ENCODE data around the gene TAPBPL.
"Not testable (repeated sequence)": the region's sequence is repeated elsewhere in the genome, so short reads cannot be mapped to it uniquely, and the experiment has no call there.

The TAPBPL gene

DNA sequence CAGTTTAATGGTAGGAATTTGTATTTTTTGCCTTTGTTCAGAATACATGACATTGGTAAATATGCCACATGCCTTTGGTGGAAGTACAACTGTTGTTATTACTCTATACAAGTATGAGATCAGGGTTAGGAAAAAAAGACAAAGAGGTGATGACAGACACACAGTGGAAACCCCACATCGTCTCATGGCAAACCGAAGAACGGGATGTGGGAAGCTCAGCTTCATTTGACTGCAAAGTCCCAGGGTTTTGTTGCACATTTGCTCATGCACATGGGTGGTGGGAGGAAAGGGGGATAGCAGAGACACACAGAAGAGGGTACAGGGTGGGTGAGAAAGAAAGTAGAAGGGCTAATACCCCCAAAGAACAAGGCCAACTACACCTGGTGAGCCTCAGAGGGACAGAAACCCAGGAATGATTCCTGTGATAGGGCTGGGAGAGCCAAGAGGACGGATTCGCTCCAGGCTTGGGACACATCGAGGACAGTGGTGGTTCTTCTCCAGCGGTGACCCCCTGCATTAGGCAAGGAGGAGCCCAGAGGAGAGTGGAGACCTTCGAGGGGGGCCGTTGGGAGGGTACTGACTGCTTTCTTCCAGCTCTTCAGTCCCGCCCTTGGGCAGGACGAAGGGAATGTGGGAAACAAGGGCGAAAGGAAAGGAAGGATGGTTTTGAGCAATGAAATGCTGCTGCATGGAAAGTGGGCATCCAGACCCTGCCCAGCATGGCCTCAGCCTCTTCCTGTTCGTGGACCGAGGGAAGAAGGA is 10.6 kb downstream of the TAPBPL start:
- DNase-seq (ENCODE audit: low read depth) = no peak

DNA sequence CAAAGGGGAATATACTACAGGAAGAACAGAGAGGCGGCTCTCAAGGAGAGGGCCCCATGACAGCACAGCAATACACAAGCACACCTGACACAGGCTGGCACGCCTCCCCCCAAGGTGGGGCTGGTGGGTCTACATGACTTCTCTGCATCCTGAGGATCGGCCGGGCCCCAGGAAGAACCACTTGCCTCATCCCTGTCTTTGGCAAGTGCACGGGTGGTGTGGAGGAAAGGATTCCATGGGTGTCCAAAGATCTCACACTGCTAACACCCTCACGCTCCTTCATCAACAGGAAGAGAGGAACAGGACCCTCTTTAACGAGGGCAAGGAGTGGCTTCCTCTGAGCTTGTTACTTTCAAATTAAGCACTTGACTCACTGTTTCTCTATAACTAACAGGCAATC is 11.4 kb downstream of the TAPBPL start:
- DNase-seq (ENCODE audit: low read depth) = no peak

DNA sequence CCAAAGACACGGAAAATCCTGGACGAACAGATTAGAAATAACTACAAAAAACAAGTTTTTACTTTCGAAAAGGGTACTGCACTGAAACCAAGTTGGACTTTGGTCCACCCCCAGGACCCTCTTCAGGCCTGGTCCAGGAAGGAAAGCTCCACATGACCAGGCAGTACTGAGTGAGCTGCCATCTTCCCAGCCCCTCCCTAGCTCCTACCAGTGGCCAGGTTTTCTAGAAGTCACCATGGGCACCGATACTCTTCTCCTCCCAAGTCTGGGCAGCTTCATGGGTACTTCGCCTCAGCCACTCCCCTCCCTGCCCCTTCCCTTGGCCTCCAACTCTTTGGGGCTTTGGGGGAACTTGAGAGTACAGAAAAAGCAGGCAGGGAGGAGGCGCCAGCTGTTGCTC is 12.0 kb downstream of the TAPBPL start:
- no peak for DNase-seq (ENCODE audit: low read depth)

DNA sequence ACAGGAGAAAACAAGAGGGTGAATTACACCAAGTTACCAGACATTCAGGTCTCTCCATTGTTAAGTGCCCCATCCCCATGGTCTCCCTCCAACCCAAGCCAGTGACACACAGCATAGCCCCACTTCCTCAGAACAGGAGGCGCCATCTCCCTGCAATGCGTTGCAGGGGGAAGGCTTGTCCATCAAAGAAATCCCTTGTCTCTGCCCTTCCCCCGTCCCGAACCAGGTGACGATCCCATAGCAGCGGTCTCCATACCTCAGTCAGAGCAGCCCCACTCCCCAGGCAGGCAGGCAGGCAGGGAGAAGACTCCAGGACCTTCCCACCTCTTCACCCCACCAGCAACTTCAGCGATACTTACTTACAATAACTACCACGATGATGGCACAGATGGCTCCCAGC is 12.7 kb downstream of the TAPBPL start:
- DNase-seq (ENCODE audit: low read depth) = no peak

DNA sequence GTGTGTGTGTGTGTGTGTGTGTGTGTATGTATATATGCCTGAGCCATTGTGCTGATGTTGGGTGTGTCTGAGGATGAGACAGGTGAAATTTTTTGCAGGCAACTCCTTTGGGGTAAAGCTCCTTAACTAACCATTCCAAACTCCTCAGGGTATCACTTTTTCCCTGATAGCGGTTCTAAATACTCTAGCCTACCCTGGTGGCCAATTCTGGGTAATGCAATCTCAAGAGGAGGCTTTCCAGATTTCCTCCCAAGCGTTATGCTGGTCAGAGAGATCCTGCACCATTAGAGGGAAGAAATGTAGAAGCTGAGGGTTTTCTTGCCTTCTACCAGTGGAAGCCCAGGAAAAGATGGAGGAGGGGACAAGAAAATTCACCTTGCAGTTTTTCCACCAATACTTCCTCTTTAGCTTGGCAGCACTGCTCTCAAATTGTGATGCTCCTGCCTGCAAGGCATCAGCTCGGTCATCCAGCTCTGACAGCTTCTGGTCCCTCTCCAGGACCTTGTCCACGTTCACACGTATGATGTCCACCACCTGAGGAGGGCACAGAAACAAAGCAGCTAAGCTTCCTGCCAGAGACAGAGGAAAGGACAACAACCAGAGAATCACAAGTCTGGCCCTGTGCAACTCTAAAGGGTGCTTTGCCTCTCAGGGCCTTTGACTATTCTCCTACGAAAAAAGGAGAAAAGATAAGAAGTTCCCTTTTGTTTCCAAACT is 13.8 kb downstream of the TAPBPL start:
- no peak for DNase-seq (ENCODE audit: low read depth)

DNA sequence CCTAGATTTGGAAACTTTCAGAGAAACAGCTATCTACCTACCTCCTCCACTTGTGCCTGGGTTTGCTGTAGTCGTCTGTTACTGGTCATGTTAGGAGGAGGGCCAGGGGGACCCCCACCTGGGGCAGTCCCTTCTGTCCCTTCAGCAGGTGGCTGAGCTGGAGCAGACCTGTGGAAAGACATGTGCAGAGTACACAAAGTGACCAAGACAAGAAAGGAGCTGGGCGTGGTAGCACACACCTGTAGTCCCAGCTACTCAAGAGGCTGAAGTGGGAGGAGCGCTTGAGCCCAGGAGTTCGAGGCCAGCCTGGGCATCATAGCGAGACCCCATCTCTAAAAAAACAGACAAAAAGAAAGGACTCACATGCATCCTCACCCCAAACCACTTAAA is 14.3 kb downstream of the TAPBPL start:
- no peak for DNase-seq (ENCODE audit: low read depth)

DNA sequence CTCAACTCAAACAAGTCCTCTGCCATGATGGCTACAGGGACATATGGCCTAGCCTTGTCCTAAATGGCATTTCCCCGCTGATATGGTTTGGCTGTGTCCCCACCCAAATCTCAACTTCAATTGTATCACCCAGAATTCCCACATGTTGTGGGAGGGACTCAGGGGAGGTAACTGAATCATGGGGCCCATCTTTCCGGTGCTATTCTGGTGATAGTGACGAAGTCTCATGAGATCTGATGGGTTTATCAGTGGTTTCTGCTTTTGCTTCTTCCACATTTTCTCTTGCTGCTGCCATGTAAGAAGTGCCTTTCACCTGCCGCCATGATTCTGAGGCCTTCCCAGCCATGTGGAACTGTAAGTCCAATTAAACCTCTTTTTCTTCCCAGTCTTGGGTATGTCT is 14.9 kb downstream of the TAPBPL start:
- not testable (repeated sequence) for DNase-seq (ENCODE audit: low read depth)

DNA sequence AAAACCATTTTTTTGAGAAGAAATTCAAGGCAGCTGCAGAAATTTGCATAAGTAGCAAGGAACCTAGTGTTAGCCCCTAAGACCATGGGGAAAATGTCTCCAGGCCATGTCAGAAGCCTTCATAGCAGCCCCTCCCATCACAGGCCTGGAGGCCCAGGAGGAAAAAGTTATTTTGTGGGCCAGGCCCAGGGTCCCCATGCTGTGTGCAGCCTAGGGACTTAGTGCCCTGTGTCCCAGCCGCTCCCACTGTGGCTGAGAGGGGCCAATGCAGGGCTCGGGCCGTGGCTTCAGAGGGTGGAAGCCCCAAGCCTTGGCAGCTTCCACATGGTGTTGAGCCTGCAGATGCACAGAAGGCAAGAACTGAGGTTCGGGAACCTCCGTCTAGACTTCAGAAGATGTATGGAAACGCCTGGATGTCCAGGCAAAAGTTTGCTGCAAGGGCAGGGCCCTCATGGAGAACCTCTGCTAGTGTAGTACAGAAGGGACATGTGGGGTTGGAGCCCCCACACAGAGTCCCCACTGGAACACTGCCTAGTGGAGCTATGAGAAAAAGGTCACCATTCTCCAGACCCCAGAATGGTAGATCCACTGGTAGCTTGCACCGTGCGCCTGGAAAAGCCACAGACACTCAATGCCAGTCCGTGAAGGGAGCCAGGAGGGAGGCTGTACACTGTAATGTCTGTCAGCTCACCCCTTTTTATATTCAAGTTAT is 15.9 kb downstream of the TAPBPL start:
- not testable (repeated sequence) for DNase-seq (ENCODE audit: low read depth)

DNA sequence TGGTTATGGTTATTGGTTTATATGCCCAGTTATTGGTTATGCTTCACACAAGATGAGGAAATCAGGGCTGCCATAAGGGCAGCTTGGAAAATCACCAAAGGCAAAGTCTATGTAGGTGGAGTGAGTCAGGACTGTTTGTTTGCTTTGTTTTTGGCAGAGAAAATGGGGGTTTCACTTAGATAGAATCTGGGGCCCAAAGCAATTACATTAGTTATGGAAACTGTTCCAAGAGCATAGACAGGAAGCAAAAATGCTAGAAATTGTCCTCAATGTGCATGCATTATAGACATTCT is 16.4 kb downstream of the TAPBPL start:
- DNase-seq (ENCODE audit: low read depth) = no peak

DNA sequence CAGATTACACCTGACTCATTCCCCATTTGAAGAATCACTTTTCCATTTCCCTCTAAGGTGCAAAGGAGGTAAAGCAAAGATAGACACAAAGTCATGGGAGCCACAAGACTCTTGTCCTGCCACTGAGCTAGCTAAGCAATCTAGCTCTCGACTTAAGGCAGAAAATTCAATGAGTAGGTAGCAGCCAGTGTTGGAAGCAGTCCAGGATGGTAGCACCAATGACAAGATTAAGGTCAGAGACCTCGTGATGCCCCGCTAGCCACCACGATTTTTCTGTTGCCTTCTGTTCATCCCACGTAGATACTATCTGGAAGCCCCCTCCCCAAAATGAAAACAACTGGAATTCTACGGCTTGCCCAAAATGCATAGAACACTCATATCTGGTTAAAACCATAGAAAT is 17.2 kb downstream of the TAPBPL start:
- DNase-seq (ENCODE audit: low read depth) = no peak

DNA sequence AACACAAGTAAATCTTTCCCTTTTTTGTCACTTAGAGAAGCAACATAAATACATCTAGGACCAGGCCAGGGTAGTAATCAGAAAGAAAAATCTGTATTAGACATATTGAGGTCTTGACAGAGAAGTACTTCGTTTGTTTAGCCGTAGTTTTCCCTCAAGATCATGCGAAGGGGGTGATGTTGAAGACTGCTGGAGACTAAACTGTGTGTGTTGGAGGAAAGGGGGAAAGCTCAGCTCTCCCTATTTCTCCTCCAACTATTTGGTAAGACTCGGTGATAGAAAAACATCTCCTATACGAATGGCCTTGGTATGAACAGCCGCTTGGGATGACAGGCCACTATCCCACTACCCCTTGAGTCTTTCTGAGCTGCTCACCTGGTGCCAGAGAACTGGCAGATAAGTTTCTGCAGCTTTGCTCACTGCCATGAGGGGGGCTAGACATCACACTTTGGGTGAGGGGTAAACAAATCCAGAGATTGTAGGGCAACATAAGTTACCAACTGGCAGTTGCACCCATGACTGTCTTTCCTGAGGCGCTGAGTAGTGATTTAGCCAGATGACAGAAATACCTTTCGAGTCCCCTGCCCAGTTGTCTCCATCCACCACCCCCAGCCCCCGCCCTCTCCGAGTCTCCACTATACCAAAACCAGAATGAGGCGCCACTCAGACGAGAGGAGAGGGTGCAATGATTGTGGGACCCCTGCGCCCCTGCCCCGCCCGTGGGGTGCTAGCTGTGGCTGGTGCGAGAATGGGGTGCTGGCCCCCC is 17.9 kb downstream of the TAPBPL start:
- DNase-seq (ENCODE audit: low read depth) = no peak

DNA sequence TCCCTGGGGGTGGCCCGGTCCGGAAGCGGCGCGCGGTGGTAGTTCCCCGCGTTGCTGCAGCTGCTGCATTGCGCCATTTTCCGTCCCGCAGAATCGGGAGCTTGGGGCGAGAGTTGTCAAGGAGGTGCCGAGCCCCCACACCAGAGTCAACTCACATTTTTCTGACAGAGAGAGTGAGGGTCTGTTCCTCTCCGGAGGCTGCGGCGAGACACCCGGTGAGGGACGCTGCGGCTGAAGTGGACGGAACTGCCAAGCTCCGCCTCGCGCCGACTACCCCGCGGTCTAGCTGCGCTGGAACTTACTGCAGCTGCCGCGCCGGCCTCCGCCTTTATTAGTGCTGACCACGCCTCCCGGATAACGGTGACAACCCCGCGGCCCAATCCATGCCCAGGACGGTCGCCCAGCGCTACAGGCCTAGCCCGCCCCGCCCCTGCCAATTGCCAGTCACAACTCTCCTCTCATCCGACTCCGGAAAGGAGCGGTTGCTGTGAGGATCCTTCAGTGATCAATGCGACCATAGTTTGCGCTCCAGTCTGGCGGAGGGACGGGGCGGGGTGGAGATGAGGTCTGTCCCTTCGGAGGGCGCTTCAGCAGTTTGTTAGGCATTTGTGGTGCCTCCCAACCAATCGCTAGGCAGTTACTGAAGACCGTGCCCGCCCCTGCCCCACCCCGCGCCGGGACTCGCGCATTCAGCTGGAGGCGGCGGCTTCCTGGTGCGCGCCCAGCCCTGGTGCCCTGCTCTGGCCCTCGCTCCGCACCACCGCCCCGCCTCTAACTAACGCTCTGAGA is 18.7 kb downstream of the TAPBPL start, which contains the start of gene VAMP1:
TSS of gene VAMP1 (minus strand) at position 303 of the 789 bp plus-strand sequence. CDS start at position 157, 146 bp downstream.
- DNase-seq (ENCODE audit: low read depth) = peak; percentile 95

DNA sequence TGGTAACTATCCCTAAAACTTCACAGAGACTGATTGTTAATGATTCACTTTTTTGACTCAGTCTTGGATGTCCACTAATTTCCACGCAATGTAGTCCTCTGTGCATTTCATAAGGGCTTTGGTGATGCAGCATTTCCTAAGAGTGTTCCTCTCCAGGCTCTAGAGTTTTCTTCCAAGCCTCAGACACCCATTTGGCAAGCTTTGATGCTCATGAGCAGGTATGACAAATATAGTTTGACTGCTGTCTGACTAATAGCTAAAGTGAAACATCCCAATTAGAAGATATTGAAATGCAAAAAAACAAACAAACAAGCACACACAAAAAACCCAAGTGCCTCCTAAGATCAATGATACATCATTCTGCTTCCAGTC is 20.1 kb downstream of the TAPBPL start:
- peak; percentile 59 for DNase-seq (ENCODE audit: low read depth)

DNA sequence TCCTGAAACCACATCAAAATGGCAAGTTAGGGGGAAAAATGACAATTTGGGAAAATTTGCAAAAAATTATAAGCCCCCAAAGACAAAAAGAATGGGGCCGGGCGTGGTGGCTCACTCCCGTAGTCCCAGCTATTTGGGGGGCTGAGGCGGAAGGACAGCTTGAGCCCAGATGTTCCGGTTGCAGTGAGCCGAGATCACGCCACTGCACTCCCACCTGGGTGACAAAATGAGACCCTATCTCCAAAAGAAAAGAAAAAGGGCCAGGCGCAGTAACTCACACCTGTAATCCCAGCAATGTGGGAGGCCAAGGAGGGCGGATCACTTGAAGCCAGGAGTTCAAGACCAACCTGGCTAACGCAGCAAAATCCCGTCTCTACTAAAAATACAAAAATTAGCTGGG is 20.6 kb downstream of the TAPBPL start:
- DNase-seq (ENCODE audit: low read depth) = no peak

DNA sequence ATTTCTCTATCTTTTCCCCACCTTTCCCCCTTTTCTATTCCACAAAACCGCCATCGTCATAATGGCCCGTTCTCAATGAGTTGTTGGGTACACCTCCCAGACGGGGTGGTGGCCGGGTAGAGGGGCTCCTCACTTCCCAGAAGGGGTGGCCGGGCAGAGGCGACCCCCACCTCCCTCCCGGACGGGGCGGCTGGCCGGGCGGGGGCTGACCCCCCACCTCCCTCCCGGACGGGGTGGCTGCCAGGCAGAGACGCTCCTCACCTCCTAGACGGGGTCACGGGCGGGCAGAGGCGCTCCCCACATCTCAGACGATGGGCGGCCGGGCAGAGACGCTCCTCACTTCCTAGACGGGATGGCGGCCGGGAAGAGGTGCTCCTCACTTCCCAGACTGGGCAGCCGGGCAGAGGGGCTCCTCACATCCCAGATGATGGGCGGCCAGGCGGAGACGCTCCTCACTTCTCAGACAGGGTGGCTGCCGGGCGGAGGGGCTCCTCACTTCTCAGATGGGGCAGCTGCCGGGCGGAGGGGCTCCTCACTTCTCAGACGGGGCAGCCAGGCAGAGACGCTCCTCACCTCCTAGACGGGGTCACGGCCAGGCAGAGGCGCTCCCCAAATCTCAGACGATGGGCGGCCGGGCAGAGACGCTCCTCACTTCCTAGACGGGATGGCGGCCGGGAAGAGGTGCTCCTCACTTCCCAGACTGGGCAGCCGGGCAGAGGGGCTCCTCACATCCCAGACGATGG is 23.6 kb downstream of the TAPBPL start:
- not testable (repeated sequence) for DNase-seq (ENCODE audit: low read depth)

DNA sequence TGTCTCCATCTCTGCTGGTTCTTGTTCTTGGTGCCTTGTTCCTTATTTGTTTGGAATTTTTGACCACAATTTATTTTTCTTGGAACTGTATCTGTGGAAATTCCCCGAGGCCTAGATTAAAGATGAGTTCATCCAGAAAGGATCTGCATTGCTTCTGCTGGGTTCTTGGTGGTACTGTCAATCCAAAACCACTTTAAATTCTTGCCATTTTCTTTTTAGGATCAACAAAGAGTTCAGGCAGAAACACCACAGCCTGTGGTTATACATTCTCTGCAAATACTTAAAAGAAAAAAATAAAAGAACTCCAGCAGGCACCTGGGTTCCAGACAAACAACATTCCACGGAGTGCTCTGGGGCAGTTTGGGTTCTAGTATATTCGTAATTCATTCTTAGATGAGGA is 24.6 kb downstream of the TAPBPL start:
- peak; percentile 46 for DNase-seq (ENCODE audit: low read depth)

DNA sequence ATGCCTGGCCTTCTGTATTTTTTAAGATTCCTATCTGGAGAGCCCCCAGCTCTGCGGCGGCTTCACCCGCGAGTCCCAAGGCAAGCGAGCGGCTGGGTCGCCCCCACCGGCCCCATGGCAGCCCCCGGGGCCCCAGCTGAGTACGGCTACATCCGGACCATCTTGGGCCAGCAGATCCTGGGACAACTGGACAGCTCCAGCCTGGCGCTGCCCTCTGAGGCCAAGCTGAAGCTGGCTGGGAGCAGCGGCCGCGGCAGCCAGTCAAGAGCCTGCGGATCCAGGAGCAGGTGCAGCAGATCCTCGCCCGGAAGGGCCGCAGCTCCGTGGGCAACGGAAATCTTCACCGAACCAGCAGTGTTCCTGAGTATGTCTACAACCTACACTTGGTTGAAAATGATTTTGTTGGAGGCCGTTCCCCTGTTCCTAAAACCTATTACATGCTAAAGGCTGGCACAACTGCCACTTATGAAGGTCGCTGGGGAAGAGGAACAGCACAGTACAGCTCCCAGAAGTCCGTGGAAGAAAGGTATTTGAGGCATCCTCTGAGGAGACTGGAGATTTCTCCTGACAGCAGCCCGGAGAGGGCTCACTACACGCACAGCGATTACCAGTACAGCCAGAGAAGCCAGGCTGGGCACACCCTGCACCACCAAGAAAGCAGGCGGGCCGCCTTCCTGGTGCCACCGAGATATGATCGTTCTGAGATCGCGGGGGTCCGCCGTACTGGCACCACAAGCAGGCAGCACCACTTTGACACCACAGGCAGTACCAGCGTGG is 25.9 kb downstream of the TAPBPL start:
- not testable (repeated sequence) for DNase-seq (ENCODE audit: low read depth)

DNA sequence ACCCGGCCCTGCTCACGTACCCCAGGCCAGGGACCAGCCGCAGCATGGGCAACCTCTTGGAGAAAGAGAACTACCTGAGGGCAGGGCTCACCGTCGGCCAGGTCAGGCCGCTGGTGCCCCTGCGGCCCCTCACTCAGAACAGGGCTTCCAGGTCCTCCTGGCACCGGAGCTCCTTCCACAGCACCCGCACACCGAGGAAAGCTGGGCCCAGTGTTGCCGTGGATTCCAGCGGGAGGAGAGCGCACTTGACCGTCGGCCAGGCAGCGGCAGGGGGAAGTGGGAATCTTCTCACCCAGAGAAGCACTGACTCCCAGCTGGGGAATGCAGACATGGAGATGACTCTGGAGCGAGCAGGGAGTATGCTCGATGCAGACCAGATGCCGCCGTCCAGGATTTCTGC is 26.6 kb downstream of the TAPBPL start:
- DNase-seq (ENCODE audit: low read depth) = no peak

DNA sequence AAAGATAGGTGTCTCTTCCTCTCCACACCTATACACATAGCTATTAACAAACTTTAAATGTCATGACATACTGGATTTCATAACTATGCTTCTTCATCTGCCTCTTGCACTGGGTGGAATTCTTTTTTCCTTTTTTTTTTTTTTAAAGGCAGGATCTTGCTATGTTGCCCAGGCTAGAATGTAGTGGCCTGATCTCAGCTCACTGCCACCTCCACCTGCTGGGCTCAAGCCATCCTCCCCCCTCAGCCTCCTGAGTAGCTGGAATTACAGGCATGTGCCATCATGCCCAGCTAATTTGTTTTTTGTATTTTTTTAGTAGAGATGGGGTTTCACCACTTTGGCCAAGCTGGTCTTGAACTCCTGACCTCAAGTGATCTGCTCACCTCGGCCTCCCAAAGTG is 36.4 kb downstream of the TAPBPL start:
- DNase-seq (ENCODE audit: low read depth) = no peak

DNA sequence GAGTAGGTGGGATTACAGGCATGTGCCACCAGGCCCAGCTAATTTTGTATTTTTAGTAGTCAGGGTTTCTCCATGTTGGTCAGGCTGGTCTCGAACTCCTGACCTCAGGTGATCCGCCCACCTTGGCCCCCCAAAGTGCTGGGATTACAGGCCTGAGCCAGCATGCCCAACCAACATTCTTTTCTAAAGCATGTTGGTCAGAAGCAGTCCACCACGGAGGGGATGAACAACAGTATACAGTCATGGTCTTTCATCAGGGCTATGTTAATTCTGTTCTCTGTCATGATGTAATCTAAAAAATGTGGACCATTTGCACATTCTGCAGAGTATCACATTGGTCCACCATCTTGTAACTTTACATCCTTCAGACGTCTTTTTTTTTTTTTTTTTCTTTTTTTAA is 37.6 kb downstream of the TAPBPL start:
- DNase-seq (ENCODE audit: low read depth) = no peak

All from stromal cell of bone marrow (primary cell).